ENCODE data around the gene PEF1. TPM values are rescaled to one million over a fixed set of nuclear protein-coding genes. Genes with fewer than 3 reads are reported as not detected.

PEF1 gene
- total RNA-seq, 1 donor from 2014 or later, result 44.9 TPM

GRCh38 chr1:31602081-31602480 lies 42.6 kb downstream of the PEF1 start:
- H3K4me3 ChIP-seq (ENCODE audit: low read length in 3 of 3), result no peak overlapping the region
- no peak overlapping the region for H3K27ac ChIP-seq (ENCODE audit: low read depth, low read length)
- H3K36me3 ChIP-seq (ENCODE audit: control insufficient read depth in 3 of 3, insufficient read depth in 3 of 3, low read length in 3 of 3), result no peaks in the 10 kb centered on the region
- no peaks in the 10 kb centered on the region for H3K4me1 ChIP-seq (ENCODE audit: control insufficient read depth in 3 of 3, insufficient read depth in 3 of 3, low read length in 3 of 3)
- no peaks in the 10 kb centered on the region for H3K27me3 ChIP-seq (ENCODE audit: control insufficient read depth in 3 of 3, insufficient read depth in 3 of 3, low read length in 3 of 3)
- H3K9ac ChIP-seq (ENCODE audit: low read depth in 1 of 3, low read length in 3 of 3), result no peak overlapping the region
- no peaks in the 10 kb centered on the region for H3K9me3 ChIP-seq (ENCODE audit: control insufficient read depth in 3 of 3, low read length in 3 of 3)

DNA sequence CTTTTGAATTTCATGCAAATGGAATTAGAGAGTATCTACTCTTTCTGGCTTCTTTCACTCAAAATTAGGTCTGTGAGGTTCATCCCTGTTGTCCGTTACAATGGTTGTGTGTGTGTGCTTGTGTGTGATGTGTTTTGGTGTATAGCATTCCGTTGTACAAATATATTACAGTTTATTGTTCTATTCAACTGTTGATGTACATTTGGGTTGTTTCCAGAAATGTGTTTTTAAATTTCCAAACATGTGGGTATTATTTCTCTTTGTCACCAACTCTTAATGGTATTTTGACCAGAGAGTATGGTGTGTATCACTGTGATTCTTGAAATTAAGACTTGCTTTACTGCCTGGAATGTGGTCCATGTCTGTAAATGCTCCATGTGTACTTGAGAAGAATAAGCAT lies 44.0 kb downstream of the PEF1 start:
- Histone ChIP-seq H3K9me3 (ENCODE audit: control insufficient read depth in 3 of 3, low read length in 3 of 3) (no peaks in the 10 kb centered on the region), H3K4me3 (ENCODE audit: low read length in 3 of 3) (no peak overlapping the region), H3K36me3 (ENCODE audit: control insufficient read depth in 3 of 3, insufficient read depth in 3 of 3, low read length in 3 of 3) (no peaks in the 10 kb centered on the region), H3K27ac (ENCODE audit: low read depth, low read length) (no peak overlapping the region), H3K27me3 (ENCODE audit: control insufficient read depth in 3 of 3, insufficient read depth in 3 of 3, low read length in 3 of 3) (peaks cover 0 to 4% (median 0%) of the 10 kb centered on the region in 3 donors), H3K9ac (ENCODE audit: low read depth in 1 of 3, low read length in 3 of 3) (no peak overlapping the region), H3K4me1 (ENCODE audit: control insufficient read depth in 3 of 3, insufficient read depth in 3 of 3, low read length in 3 of 3) (no peaks in the 10 kb centered on the region)

DNA sequence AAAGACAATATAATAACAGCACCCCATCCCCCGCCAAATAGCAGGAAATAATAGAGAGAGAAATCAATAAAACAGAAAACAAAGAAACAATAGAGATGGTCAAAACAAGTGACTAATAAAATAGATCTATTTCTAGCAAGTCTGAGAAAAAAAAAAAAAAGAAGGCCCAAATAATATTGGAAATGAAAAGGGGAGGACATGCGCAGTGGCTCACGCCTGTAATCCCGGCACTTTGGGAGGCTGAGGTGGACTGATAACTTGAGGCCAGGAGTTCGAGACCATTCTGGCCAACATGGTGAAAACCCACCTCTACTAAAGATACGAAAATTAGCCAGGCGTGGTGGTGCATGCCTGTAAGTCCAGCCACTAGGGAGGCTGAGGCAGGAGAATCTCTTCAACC lies 45.7 kb downstream of the PEF1 start:
- Histone ChIP-seq H3K27ac (ENCODE audit: low read depth, low read length) (no peak overlapping the region), H3K9me3 (ENCODE audit: control insufficient read depth in 3 of 3, low read length in 3 of 3) (no peaks in the 10 kb centered on the region)

GRCh38 chr1:31596737-31597097 lies 48.0 kb downstream of the PEF1 start:
- no peaks in the 10 kb centered on the region for H3K36me3 ChIP-seq (ENCODE audit: control insufficient read depth in 3 of 3, insufficient read depth in 3 of 3, low read length in 3 of 3)
- no peak overlapping the region for H3K9ac ChIP-seq (ENCODE audit: low read depth in 1 of 3, low read length in 3 of 3)
- no peaks in the 10 kb centered on the region for H3K9me3 ChIP-seq (ENCODE audit: control insufficient read depth in 3 of 3, low read length in 3 of 3)
- H3K4me1 ChIP-seq (ENCODE audit: control insufficient read depth in 3 of 3, insufficient read depth in 3 of 3, low read length in 3 of 3), result peaks cover 0 to 2% (median 0%) of the 10 kb centered on the region in 3 donors
- no peak overlapping the region for H3K4me3 ChIP-seq (ENCODE audit: low read length in 3 of 3)
- H3K27ac ChIP-seq (ENCODE audit: low read depth, low read length), result no peak overlapping the region
- H3K27me3 ChIP-seq (ENCODE audit: control insufficient read depth in 3 of 3, insufficient read depth in 3 of 3, low read length in 3 of 3), result peaks cover 0 to 4% (median 0%) of the 10 kb centered on the region in 3 donors

More for the DNA sequence above, 45.7 kb downstream of the PEF1 start:
- Histone ChIP-seq H3K27me3 (ENCODE audit: control insufficient read depth in 3 of 3, insufficient read depth in 3 of 3, low read length in 3 of 3) (peaks cover 0 to 4% (median 0%) of the 10 kb centered on the region in 3 donors), H3K9ac (ENCODE audit: low read depth in 1 of 3, low read length in 3 of 3) (no peak overlapping the region), H3K4me3 (ENCODE audit: low read length in 3 of 3) (no peak overlapping the region), H3K36me3 (ENCODE audit: control insufficient read depth in 3 of 3, insufficient read depth in 3 of 3, low read length in 3 of 3) (no peaks in the 10 kb centered on the region), H3K4me1 (ENCODE audit: control insufficient read depth in 3 of 3, insufficient read depth in 3 of 3, low read length in 3 of 3) (peaks cover 0 to 2% (median 0%) of the 10 kb centered on the region in 3 donors)

GRCh38 chr1:31595836-31596736 lies 48.6 kb downstream of the PEF1 start:
- Histone ChIP-seq H3K9ac (ENCODE audit: low read depth in 1 of 3, low read length in 3 of 3) (no peak overlapping the region), H3K9me3 (ENCODE audit: control insufficient read depth in 3 of 3, low read length in 3 of 3) (no peaks in the 10 kb centered on the region), H3K36me3 (ENCODE audit: control insufficient read depth in 3 of 3, insufficient read depth in 3 of 3, low read length in 3 of 3) (no peaks in the 10 kb centered on the region), H3K27ac (ENCODE audit: low read depth, low read length) (no peak overlapping the region), H3K4me3 (ENCODE audit: low read length in 3 of 3) (no peak overlapping the region), H3K27me3 (ENCODE audit: control insufficient read depth in 3 of 3, insufficient read depth in 3 of 3, low read length in 3 of 3) (peaks cover 0 to 4% (median 0%) of the 10 kb centered on the region in 3 donors), H3K4me1 (ENCODE audit: control insufficient read depth in 3 of 3, insufficient read depth in 3 of 3, low read length in 3 of 3) (peaks cover 0 to 2% (median 0%) of the 10 kb centered on the region in 3 donors)

DNA sequence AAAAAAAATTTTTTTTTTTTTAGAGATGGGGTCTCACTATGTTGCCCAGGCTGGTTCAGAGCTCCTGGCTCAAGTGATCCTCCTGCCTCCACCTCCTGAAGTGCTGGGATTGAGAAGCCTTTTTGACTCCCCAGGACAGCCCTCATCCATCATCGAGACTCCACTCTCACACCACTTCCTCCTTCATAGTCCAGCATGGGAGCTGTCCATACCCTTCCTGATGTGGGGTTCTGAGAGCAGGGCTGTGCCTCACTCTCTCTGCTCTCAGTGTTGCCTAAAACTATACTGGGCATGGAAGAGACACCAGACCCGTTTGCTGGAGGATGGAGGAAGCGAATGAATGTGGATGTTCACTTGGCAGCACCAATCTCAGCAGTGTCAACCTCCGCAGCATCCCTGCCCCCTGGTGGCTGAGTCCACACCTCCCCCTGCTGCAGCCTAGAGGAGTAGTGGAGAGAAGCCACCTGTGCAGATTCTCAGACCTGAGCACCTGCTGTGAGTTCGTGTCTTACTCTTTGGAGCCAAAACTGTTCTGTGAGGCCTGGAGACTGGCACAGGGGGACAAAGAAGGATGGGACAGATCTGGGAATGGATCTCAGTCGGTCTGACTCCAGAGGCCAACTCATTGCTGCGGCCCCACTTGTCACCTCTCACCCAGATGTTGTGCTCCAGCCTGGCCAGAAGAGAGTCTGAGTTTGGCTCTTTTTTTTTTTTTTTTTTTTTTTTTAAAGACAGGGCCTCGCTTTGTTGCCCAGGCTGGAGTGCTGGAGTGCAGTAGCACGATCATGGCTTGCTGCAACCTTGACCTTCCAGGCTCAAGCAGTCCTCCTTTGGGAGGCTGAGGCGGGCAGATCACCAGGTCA lies 50.7 kb downstream of the PEF1 start:
- H3K4me3 ChIP-seq (ENCODE audit: low read length in 3 of 3), result no peak overlapping the region
- no peaks in the 10 kb centered on the region for H3K9me3 ChIP-seq (ENCODE audit: control insufficient read depth in 3 of 3, low read length in 3 of 3)
- peaks cover 0 to 4% (median 0%) of the 10 kb centered on the region in 3 donors for H3K27me3 ChIP-seq (ENCODE audit: control insufficient read depth in 3 of 3, insufficient read depth in 3 of 3, low read length in 3 of 3)
- H3K27ac ChIP-seq (ENCODE audit: low read depth, low read length), result no peak overlapping the region
- peak overlapping the region in 1 of 3 donors; percentile 40 for H3K9ac ChIP-seq (ENCODE audit: low read depth in 1 of 3, low read length in 3 of 3)
- no peaks in the 10 kb centered on the region for H3K36me3 ChIP-seq (ENCODE audit: control insufficient read depth in 3 of 3, insufficient read depth in 3 of 3, low read length in 3 of 3)
- peaks cover 0 to 4% (median 0%) of the 10 kb centered on the region in 3 donors for H3K4me1 ChIP-seq (ENCODE audit: control insufficient read depth in 3 of 3, insufficient read depth in 3 of 3, low read length in 3 of 3)

- Histone ChIP-seq H3K9me3 (ENCODE audit: control insufficient read depth in 3 of 3, low read length in 3 of 3) (no peaks in the 10 kb centered on the region), H3K4me3 (ENCODE audit: low read length in 3 of 3) (no peak overlapping the region), H3K9ac (ENCODE audit: low read depth in 1 of 3, low read length in 3 of 3) (no peak overlapping the region), H3K27ac (ENCODE audit: low read depth, low read length) (no peak overlapping the region), H3K27me3 (ENCODE audit: control insufficient read depth in 3 of 3, insufficient read depth in 3 of 3, low read length in 3 of 3) (peaks cover 0 to 9% (median 4%) of the 10 kb centered on the region in 3 donors), H3K4me1 (ENCODE audit: control insufficient read depth in 3 of 3, insufficient read depth in 3 of 3, low read length in 3 of 3) (peaks cover 0 to 9% (median 4%) of the 10 kb centered on the region in 3 donors), H3K36me3 (ENCODE audit: control insufficient read depth in 3 of 3, insufficient read depth in 3 of 3, low read length in 3 of 3) (no peaks in the 10 kb centered on the region)
Observed at GRCh38 chr1:31593136-31593665, 51.5 kb downstream of the PEF1 start.

GRCh38 chr1:31592132-31592531 lies 52.5 kb downstream of the PEF1 start:
- Histone ChIP-seq H3K4me1 (ENCODE audit: control insufficient read depth in 3 of 3, insufficient read depth in 3 of 3, low read length in 3 of 3) (peaks cover 8 to 19% (median 11%) of the 10 kb centered on the region in 3 donors), H3K36me3 (ENCODE audit: control insufficient read depth in 3 of 3, insufficient read depth in 3 of 3, low read length in 3 of 3) (no peaks in the 10 kb centered on the region), H3K27me3 (ENCODE audit: control insufficient read depth in 3 of 3, insufficient read depth in 3 of 3, low read length in 3 of 3) (peaks cover 0 to 17% (median 6%) of the 10 kb centered on the region in 3 donors), H3K4me3 (ENCODE audit: low read length in 3 of 3) (no peak overlapping the region), H3K27ac (ENCODE audit: low read depth, low read length) (no peak overlapping the region), H3K9ac (ENCODE audit: low read depth in 1 of 3, low read length in 3 of 3) (no peak overlapping the region), H3K9me3 (ENCODE audit: control insufficient read depth in 3 of 3, low read length in 3 of 3) (no peaks in the 10 kb centered on the region)

GRCh38 chr1:31591425-31592093 lies 53.1 kb downstream of the PEF1 start:
- Histone ChIP-seq H3K27me3 (ENCODE audit: control insufficient read depth in 3 of 3, insufficient read depth in 3 of 3, low read length in 3 of 3) (peaks cover 0 to 17% (median 6%) of the 10 kb centered on the region in 3 donors), H3K27ac (ENCODE audit: low read depth, low read length) (no peak overlapping the region), H3K4me3 (ENCODE audit: low read length in 3 of 3) (no peak overlapping the region), H3K9ac (ENCODE audit: low read depth in 1 of 3, low read length in 3 of 3) (no peak overlapping the region), H3K36me3 (ENCODE audit: control insufficient read depth in 3 of 3, insufficient read depth in 3 of 3, low read length in 3 of 3) (no peaks in the 10 kb centered on the region), H3K4me1 (ENCODE audit: control insufficient read depth in 3 of 3, insufficient read depth in 3 of 3, low read length in 3 of 3) (peaks cover 11 to 22% (median 11%) of the 10 kb centered on the region in 3 donors), H3K9me3 (ENCODE audit: control insufficient read depth in 3 of 3, low read length in 3 of 3) (no peaks in the 10 kb centered on the region)
